D721Med (cell line): Measurements from ENCODE around the gene MAP4K4.

ENCODE experiments used
- DNase-seq: peaks from one replicate; pipeline ENCODE4 v3.0.0; 2011; ENCODE audit warnings: low spot score; ENCODE audit not compliant: insufficient read length
- FAIRE-seq: peaks from 2 replicates; lab custom pipeline; 2011; peaks lifted over from hg19 to GRCh38; lab: Jason Lieb, UNC
- TF ChIP-seq, protein P1 (sequence below): IDR thresholded peaks from 2 replicates; pipeline ENCODE4 v1.5.1; 2012; ENCODE audit warnings: mild to moderate bottlenecking, control low read depth; ENCODE audit not compliant: insufficient read depth; ENCODE audit errors: missing control alignments

Gene MAP4K4

DNA sequence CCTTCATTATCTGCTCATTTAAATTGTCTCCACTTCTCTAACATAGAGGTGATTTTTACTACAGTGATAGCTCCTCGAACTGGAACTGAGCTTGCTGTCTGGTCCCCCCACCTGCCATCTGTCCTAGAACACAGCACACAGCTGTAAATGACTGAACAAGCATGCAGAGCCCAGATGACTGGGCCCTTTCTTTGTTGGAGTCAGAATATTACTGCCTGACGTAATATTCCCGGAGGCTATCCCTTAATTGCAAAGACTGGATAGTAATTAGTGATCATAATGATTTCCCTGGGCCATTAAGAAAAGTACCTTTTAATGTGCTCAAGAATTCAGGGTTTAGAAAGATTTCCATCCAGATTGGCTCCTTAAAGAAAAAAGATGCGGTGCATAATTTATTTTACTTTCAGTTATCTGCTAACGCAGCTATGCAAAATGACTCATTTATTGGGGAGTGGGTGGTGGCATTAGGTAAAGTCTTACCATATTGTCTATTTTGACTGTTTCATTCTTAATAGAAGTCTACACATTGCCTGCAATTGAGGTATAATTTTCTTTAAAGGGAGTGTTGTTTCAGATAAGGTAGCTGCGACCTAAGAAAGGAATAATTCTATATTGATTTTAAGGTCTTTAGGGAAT is 84.4 kb downstream of the MAP4K4 start:
- FAIRE-seq = no peak
- TF ChIP-seq, protein P1, sequence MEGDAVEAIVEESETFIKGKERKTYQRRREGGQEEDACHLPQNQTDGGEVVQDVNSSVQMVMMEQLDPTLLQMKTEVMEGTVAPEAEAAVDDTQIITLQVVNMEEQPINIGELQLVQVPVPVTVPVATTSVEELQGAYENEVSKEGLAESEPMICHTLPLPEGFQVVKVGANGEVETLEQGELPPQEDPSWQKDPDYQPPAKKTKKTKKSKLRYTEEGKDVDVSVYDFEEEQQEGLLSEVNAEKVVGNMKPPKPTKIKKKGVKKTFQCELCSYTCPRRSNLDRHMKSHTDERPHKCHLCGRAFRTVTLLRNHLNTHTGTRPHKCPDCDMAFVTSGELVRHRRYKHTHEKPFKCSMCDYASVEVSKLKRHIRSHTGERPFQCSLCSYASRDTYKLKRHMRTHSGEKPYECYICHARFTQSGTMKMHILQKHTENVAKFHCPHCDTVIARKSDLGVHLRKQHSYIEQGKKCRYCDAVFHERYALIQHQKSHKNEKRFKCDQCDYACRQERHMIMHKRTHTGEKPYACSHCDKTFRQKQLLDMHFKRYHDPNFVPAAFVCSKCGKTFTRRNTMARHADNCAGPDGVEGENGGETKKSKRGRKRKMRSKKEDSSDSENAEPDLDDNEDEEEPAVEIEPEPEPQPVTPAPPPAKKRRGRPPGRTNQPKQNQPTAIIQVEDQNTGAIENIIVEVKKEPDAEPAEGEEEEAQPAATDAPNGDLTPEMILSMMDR = no peak
- DNase-seq = no peak

DNA sequence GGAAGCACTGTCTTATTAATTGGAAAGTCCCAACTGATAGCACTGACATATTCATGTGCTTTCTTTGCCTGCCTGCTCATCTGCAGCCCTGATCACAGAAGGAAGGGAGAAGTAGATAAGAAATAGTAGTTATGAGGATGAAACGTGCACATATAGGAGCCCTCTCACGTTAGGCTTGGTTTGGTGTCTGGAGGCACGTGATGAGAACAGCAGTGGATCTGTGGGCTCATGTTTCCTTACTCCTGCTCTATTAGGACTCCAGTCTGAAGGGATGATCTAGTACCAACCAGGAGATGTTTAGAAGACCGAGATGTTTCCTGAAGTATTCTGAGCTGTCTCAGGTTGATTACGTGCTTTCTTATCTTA is 84.9 kb downstream of the MAP4K4 start:
- DNase-seq (no peak), FAIRE-seq (no peak)
- TF ChIP-seq, protein P1 = no peak

DNA sequence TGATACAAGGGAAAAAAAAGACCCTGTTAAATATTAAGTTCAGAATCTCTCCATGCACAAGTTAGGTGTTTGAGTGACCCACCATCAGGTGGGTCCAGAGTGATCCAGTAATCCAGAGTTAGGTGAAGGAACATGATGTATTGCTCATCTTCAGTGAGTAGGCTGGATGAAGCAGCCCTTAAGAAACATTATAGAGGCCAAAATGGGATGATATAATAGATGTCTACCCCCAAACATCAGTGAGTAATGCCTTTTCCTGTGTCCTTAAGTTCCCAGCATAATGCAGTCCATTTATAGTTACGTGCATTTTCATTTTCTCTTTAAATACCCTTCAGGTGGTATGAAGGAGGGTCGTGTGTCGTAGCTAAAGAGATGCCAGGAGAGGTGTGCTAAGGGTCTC is 89.6 kb downstream of the MAP4K4 start:
- TF ChIP-seq, protein P1 = no peak
- DNase-seq (no peak), FAIRE-seq (no peak)

DNA sequence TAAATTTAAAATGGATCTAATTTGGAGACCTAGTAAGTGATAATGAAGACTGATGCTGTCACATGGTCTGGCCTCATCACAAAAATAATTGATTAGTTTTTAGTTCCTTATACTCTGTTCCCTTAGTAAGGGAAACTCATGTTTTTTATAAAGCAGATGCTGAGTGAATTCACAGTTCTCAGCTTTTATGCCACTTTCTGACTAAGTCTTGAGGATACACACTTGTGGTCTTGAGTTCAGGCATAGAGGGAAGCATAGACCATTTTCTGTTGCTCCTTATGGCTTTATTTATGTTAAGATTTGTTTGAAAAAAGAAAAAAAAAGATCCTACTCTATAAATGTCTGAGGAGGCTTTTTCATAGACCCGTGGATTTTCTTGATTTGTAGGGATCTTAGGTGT is 91.1 kb downstream of the MAP4K4 start:
- DNase-seq (no peak), FAIRE-seq (no peak)
- TF ChIP-seq, protein P1 = no peak

DNA sequence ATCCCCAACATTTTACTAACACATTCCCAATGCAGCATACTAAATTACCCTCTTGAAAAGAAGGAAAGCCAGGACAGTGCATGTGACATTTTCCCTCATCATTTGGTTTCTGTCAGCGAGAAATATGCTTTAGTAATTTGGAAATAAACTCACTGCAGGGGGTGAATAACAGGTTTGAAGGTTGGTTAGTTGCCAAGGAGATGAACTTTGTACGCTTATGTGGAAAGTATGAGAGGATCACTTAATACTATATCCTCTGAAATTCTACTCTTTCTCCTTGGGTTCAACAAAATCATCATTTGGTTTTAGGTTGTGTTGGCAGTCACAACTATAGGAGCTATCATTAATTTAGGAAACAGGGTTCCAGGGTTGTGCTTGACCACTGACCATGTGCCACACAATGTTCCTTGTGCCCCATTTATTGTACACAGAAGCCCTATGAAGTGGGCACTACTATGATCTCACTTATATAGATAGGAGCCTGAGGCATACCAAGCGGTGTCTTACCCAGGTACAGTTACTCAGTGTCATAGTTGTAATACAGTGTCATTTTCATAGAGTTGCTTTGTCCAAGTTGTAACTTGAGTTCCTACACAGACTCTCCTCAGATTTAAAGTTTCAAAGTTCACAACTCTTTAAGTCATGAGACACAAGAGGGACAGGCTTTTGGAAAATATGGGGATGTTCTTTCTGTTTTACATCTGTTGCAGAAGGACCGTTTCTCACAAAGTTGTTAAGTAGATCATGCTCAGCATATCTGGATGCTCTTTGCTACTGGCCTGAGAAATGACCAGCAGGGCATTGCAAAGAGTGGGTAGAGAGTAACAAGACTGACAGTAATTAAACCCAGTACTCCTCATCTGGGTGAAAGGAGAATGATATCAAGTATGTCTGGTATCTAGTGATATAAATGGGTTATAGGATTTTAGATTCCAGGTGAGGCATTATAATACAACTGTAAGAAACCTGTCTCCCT is 91.8 kb downstream of the MAP4K4 start:
- FAIRE-seq = no peak
- TF ChIP-seq, protein P1 = no peak

DNA sequence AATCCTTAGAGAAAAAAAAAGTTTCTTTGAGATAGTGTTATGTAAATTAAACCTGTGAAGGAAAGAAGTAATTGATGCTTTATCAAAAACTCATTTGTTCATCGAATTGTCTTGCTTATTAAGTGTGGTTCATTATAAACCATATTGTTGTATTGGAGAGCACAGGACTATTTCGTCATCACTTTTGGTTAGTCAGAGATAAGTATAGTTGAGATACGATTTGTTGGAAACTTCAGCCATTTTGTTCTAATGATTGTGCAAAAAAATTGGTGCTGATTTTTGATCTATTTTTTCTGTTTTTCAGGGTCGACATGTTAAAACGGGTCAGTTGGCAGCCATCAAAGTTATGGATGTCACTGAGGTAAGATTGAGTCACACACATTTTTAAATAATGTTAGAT is 92.9 kb downstream of the MAP4K4 start:
- TF ChIP-seq, protein P1 = no peak
- FAIRE-seq (no peak), DNase-seq (no peak)

More for the DNA sequence above, 91.8 kb downstream of the MAP4K4 start:
- no peak for DNase-seq
